ENCODE measurements around the gene RCE1.
"Not testable (repeated sequence)": the region's sequence is repeated elsewhere in the genome, so short reads cannot be mapped to it uniquely, and the experiment has no call there.

The RCE1 gene, protein sequence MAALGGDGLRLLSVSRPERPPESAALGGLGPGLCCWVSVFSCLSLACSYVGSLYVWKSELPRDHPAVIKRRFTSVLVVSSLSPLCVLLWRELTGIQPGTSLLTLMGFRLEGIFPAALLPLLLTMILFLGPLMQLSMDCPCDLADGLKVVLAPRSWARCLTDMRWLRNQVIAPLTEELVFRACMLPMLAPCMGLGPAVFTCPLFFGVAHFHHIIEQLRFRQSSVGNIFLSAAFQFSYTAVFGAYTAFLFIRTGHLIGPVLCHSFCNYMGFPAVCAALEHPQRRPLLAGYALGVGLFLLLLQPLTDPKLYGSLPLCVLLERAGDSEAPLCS

GRCh38 chr11:66842896-66843775, at the start of gene RCE1:
TSS of gene RCE1 (plus strand) at chr11:66843441. CDS start at chr11:66843456, 15 bp downstream.
- DNase-seq, result no peak

DNA sequence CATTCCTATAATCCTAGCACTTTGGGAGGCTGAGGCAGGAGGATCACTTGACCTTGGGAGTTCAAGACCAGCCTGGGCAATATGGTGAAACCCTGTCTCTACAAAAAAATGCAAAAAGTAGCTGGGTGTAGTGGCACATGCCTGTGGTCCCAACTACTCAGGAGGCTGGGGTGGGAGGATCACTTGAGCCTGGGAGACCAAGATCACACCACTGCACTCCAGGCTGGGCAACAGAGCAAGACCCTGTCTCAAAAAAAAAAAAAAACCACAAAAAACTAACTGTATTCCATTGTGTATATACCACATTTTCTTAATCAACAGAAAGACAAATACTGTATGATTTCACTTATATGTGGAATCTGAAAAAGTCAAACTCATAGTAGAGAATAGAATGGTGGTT, 43.4 kb upstream of the RCE1 start:
- DNase-seq, result not testable (repeated sequence)

DNA sequence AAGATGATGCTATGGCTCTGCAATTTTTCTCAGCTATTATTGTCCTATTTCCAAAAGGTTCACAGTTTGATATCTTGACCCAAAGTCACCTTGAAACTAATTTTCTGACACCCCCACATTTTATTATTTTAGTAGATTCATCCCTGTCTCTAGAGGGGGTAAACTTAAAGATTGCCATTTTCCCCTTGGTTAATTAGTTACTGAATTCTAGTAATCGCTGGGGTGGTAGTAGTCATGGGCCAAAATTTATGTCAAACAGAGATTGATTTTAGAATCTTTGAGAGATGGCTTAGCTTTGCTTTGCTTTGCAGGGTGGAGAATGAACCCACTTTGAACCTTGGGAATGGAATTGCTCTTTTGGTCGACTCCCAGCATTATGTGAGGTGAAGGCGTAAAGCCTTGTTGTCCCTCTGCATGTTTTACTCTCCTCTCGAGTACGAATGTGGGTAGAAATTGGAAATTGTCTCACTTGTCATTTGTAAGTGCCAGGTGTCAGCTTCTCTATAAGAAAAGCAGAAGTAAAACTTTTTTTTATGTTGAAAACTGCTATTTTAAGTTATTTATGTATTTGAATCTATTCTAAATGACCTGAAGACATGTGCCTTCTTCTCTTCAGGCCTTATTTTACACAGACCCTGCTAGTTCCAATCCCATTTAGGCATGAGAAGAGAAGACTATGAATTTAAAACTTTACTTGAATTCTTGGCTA, 42.4 kb upstream of the RCE1 start:
- no peak for DNase-seq

DNA sequence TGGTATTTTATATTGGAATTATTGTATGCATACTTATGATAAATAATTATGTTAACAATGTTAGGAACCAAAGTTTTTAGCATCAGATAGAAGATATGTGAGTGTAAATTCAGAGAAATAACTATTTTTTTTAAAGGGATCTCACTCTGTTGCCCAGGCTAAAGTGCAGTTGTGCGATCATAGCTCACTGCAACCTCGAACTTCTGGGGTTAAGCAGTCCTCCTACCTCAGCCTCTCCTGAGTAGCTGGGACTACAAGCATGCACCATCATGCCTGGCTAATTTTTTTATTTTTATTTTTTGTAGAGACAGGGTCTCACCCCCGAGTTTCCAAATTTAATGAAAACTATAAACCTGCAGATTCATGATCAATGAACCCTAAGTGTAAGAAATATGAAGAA, 33.6 kb upstream of the RCE1 start:
- no peak for DNase-seq

GRCh38 chr11:66810576-66811185, 32.6 kb upstream of the RCE1 start:
- no peak for DNase-seq

GRCh38 chr11:66814678-66815077, 28.6 kb upstream of the RCE1 start:
- no peak for DNase-seq

- no peak for DNase-seq
Measured at GRCh38 chr11:66815646-66816045, 27.6 kb upstream of the RCE1 start.

DNA sequence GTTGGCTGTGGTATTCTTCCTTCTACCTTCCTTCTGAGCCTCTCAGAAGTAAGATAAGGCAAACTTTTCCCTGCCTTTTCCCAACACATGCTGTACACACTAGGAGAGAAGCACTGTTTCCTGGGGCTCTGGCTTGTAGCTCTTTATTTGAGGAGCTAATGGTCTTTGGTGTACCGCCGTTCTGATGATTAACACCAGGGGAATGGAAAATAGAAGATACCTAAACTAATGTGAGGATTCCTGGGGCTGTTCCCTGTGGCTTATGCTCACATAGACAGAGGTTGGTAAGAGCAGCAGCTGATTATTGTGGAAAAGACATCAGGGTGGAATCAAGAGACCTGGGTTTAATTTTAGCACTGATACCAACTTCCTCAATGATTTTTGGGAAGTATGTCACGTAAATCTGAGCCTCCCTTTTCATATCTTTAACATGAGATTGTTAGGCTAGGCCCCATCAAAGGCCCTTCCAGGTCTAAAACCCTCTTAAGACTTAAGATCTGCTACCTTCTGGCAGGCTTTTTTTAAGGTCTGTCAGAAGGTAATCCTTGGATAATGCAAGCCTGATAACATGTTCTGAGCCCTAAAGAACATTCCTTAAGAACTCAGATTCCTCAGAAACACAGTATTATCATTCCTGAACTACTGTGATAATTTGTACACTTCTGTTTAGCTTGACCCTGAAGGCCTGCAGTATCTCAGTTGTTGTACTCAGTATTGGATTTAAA, 24.8 kb upstream of the RCE1 start:
- DNase-seq, result no peak

DNA sequence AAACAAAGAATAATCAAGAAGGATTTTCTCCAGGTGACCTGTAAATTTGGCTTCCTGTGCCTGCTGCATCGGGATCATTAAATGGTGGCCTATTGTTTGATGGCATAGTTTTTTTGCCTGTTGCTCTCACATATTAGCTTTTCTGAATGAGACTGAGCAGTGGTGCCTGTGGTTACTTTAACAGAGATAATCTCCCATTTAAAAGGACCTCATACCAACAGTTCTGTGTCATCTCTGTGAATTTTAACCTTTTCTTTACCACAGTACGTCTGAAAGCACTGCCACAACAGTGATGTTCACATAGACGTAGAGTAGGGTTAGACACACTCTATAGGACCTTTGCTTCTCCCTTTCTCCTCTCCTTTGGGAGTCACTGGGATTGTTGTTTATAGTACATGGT, 22.9 kb upstream of the RCE1 start:
- no peak for DNase-seq

DNA sequence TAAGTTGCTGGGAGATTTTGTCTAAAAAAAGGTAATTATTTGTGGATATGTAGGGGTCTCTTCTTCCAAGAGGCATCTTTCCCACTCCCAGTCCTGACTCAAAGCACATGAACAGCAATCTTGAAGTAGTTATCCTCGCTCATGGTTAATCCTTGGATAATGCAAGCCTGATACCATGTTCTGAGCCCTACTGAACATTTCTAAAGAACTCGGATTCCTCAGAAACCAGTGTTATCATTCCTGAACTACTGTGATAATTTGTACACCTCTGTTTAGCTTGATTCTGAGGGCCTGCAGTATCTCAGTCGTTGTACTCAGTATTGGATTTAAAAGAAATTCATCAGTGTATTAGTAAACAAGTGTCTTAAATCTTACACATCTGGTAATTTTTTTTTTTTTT, 22.3 kb upstream of the RCE1 start:
- no peak for DNase-seq

GRCh38 chr11:66823700-66824099, 19.5 kb upstream of the RCE1 start:
- no peak for DNase-seq

GRCh38 chr11:66824573-66824972, 18.7 kb upstream of the RCE1 start:
- DNase-seq, result not testable (repeated sequence)

GRCh38 chr11:66834539-66834845, 8.7 kb upstream of the RCE1 start:
- DNase-seq, result no peak

- DNase-seq, result no peak
Measured at GRCh38 chr11:66834943-66835342, 8.3 kb upstream of the RCE1 start.

GRCh38 chr11:66835768-66836405, 7.4 kb upstream of the RCE1 start:
- no peak for DNase-seq

- no peak for DNase-seq
Measured at GRCh38 chr11:66840317-66841091, 2.7 kb upstream of the RCE1 start.

- DNase-seq, result no peak
Measured at GRCh38 chr11:66841861-66842260, 1.4 kb upstream of the RCE1 start.

DNA sequence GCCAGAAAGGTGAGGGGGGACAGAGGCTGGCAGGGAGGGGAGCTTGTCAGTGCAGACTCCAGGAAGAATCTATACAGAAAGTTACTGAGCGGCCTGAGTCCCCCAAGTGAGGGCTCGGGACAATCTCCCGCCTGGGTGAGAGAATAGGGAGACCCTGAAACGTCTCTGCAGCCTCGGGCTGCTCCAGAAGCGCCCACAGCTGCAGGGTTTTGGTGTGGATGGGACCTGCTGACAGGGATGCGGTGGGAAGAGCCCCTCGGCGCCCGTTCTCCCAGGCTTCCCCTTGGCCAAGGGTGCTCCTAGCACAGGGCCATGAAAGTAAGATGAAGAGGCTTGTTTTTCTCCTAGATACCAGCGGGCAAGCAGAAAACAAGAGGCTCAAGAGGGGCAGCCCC, 743 bp upstream of the RCE1 start:
- DNase-seq, result no peak

DNA sequence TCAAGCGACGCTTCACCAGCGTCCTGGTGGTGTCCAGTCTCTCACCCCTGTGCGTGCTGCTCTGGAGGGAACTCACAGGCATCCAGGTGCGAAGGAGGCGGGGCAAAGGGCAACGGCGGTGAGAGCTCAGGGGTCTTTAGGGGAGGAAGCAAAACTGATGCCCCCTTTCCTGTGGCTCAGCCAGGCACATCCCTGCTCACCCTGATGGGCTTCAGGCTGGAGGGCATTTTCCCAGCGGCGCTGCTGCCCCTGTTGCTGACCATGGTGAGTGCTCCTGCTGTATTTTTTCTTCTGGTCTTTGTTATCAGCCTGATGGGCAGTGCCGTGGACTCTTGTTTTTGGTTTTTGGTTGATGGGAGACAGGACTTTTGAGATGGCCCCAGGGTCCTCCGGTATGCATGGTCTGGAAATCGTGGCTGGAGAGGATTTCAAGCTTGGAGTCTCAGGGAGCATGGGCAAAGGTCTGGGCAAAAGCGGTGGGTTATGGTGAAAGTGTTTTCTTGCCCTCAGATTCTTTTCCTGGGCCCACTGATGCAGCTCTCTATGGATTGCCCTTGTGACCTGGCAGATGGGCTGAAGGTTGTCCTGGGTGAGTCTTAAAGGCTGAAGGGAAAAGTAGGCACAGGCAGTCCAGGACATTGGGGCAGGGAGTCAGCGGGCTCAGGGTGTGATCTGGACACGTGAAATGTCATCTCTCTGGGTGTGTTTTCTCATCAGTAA, 695 bp downstream of the RCE1 start:
- DNase-seq, result no peak

- DNase-seq, result no peak
Measured at GRCh38 chr11:66844496-66845142, 1.4 kb downstream of the RCE1 start.

Data from cortex of kidney (tissue), 1 donor.